OCI-LY1 (cell line): ENCODE data around the gene TRIM9.

Experiments
- CTCF ChIP-seq: fragments of 200-600 bp; sonication (generic), shearing (Covaris generic); IDR thresholded peaks from 2 replicates; pipeline ENCODE4 v1.5.1; 2017; ENCODE audit warnings: mild to moderate bottlenecking, antibody characterized with exemption, low read length, moderate library complexity, mixed read lengths
- EZH2 ChIP-seq: fragments of 200-600 bp; sonication (generic), shearing (Covaris generic); IDR thresholded peaks from 2 replicates; pipeline ENCODE4 v1.8.0; 2017; ENCODE audit warnings: borderline replicate concordance, mixed run types, mild to moderate bottlenecking, antibody characterized with exemption, low read length, moderate library complexity, mixed read lengths

DNA sequence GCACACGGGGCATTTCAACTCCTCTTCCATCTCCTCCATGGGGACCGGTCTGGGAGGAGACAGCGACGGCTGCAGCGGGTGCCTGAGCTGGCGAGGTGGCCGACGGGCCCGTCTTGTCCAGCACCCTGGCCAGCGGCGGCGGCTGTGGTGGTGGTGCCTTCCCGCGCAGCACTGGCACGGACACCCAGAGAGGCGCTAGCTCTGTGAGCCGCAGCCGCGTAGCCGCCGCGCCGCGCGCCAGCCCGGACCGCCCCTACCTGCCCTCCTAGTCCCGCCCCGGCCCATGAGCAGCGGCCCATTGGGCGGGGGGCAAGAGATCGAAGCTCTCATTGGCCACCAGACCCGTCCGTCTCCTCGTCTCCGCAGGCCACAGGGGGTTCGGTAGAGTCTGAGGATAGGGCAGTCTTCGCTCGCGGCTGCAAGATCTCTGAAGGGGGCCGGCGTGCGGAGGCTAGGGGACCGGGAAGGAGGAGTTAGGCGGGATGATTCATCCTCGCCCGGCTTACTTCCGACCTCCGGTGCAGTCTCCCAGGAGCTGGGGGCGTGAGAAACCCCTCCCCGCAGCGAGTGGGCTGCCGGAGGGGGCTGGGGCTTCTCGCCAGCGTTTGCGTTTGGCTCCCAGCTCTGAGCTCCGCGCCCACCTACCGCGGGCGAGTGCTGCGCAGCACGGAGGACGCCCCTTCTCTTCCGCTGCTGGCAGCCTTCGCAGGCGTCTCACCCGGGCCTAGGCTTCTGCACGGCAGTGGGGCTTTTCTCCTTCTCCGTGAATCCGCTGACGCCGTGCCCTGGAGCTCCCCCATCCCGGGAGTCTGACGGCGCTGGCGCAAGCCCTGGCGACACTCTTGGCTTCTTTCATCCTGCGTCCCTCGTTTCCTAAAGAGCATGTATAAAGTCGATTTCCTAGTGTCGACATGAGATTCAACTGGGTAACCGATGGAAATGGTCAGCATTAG, at the start of gene TRIM9:
- TF ChIP-seq CTCF = no peak
- TF ChIP-seq EZH2 = no peak
